LNCaP clone FGC (cell line): ENCODE results near the gene POU2AF1.

Experiments
- DNase-seq: peaks from one replicate; pipeline ENCODE4 v3.0.0-alpha.2; 2011; ENCODE audit warnings: low read depth
- H3K4me3 ChIP-seq: 2 replicates; pipeline ENCODE4 v1.5.1; 2011; ENCODE audit warnings: mild to moderate bottlenecking, low read depth, low read length, control low read depth
- CTCF ChIP-seq: IDR thresholded peaks from 2 replicates; pipeline ENCODE4 v1.5.1; 2012; ENCODE audit warnings: mild to moderate bottlenecking; ENCODE audit not compliant: control insufficient read depth, insufficient read depth; ENCODE audit errors: extremely low read depth

The POU2AF1 gene

GRCh38 chr11:111353776-111354600 lies 25.1 kb downstream of the POU2AF1 start:
- no peak for DNase-seq
- no peak overlapping the region for H3K4me3 ChIP-seq
- TF ChIP-seq CTCF: no peak

- no peak for TF ChIP-seq CTCF
- H3K4me3 ChIP-seq: no peak overlapping the region
- DNase-seq: peak; percentile 59
Observed at GRCh38 chr11:111352935-111353710, 26.0 kb downstream of the POU2AF1 start.

- no peak for TF ChIP-seq CTCF
- no peak for DNase-seq
- H3K4me3 ChIP-seq: no peak overlapping the region
Observed at GRCh38 chr11:111352231-111352746, 26.8 kb downstream of the POU2AF1 start.

- no peak for DNase-seq
- TF ChIP-seq CTCF: no peak
- H3K4me3 ChIP-seq: no peak overlapping the region
Observed at GRCh38 chr11:111351374-111352055, 27.6 kb downstream of the POU2AF1 start.

- TF ChIP-seq CTCF: no peak
- DNase-seq: peak; percentile 35
- no peak overlapping the region for H3K4me3 ChIP-seq
Observed at GRCh38 chr11:111350811-111351210, 28.3 kb downstream of the POU2AF1 start.

- no peak for DNase-seq
- H3K4me3 ChIP-seq: no peak overlapping the region
- TF ChIP-seq CTCF: no peak
Observed at GRCh38 chr11:111349191-111349695, 29.8 kb downstream of the POU2AF1 start.
